ENCODE measurements around the gene PTPDC1.
"Not testable (repeated sequence)": the region's sequence is repeated elsewhere in the genome, so short reads cannot be mapped to it uniquely, and the experiment has no call there.

PTPDC1 gene

GRCh38 chr9:94110821-94111252, 26.6 kb downstream of the PTPDC1 start:
- Histone ChIP-seq H3K56ac (ENCODE audit: low read length) (no peak overlapping the region), H3K27ac (ENCODE audit: low read depth, low read length) (no peak overlapping the region), H3K79me2 (ENCODE audit: control insufficient read depth, insufficient read depth, low read length) (no peaks in the 10 kb centered on the region), H3K18ac (ENCODE audit: low read length) (no peak overlapping the region), H2BK120ac (ENCODE audit: low read depth, low read length) (no peak overlapping the region), H2BK15ac (replicated peaks; ENCODE audit: low read depth) (no peak overlapping the region), H3K23ac (ENCODE audit: low read length) (no peak overlapping the region), H3K4me2 (ENCODE audit: low read length) (no peak overlapping the region), H2BK5ac (ENCODE audit: low read length) (no peak overlapping the region), H3K4ac (ENCODE audit: low read depth, low read length) (no peak overlapping the region), H3K27me3 (ENCODE audit: insufficient read depth, low read length, poor library complexity) (no peaks in the 10 kb centered on the region), H3K4me1 (ENCODE audit: control insufficient read depth, low read depth, low read length) (no peaks in the 10 kb centered on the region), H4K5ac (ENCODE audit: low read length) (no peak overlapping the region), H2AK5ac (ENCODE audit: low read length) (no peak overlapping the region), H3K4me3 (ENCODE audit: low read length) (no peak overlapping the region), H4K8ac (ENCODE audit: low read depth, low read length) (no peak overlapping the region), H3K9ac (ENCODE audit: low read length) (no peak overlapping the region), H3K79me1 (ENCODE audit: low read length) (no peaks in the 10 kb centered on the region), H3K36me3 (ENCODE audit: control insufficient read depth, insufficient read depth, low read length) (no peaks in the 10 kb centered on the region)
- no CpG with 5 or more reads among the region's 3 CpGs for WGBS (ENCODE audit: extremely low coverage, insufficient coverage, low lambda C conversion rate)
- DNase-seq = no peak

- Histone ChIP-seq H3K36me3 (ENCODE audit: control insufficient read depth, insufficient read depth, low read length) (no peaks in the 10 kb centered on the region), H3K4ac (ENCODE audit: low read depth, low read length) (no peak overlapping the region), H3K27ac (ENCODE audit: low read depth, low read length) (no peak overlapping the region), H2AK5ac (ENCODE audit: low read length) (no peak overlapping the region), H3K23ac (ENCODE audit: low read length) (no peak overlapping the region), H3K4me2 (ENCODE audit: low read length) (no peak overlapping the region), H3K4me1 (ENCODE audit: control insufficient read depth, low read depth, low read length) (no peaks in the 10 kb centered on the region), H3K4me3 (ENCODE audit: low read length) (no peak overlapping the region), H4K8ac (ENCODE audit: low read depth, low read length) (no peak overlapping the region), H3K18ac (ENCODE audit: low read length) (no peak overlapping the region), H3K79me2 (ENCODE audit: control insufficient read depth, insufficient read depth, low read length) (no peaks in the 10 kb centered on the region), H3K79me1 (ENCODE audit: low read length) (no peaks in the 10 kb centered on the region), H4K5ac (ENCODE audit: low read length) (no peak overlapping the region), H3K9ac (ENCODE audit: low read length) (no peak overlapping the region), H2BK5ac (ENCODE audit: low read length) (no peak overlapping the region), H3K56ac (ENCODE audit: low read length) (no peak overlapping the region), H2BK120ac (ENCODE audit: low read depth, low read length) (no peak overlapping the region), H2BK15ac (replicated peaks; ENCODE audit: low read depth) (no peak overlapping the region), H3K27me3 (ENCODE audit: insufficient read depth, low read length, poor library complexity) (no peaks in the 10 kb centered on the region)
- DNase-seq = no peak
- WGBS (ENCODE audit: extremely low coverage, insufficient coverage, low lambda C conversion rate) = no CpG with 5 or more reads among the region's 2 CpGs
Measured at GRCh38 chr9:94111446-94111845, 27.2 kb downstream of the PTPDC1 start.

GRCh38 chr9:94112716-94113465, 28.6 kb downstream of the PTPDC1 start:
- H3K27ac ChIP-seq (ENCODE audit: low read depth, low read length) = no peak overlapping the region

GRCh38 chr9:94120088-94120487, 35.8 kb downstream of the PTPDC1 start:
- not testable (repeated sequence) for H3K27ac ChIP-seq (ENCODE audit: low read depth, low read length); H3K23ac ChIP-seq (ENCODE audit: low read length); H3K18ac ChIP-seq (ENCODE audit: low read length); H4K5ac ChIP-seq (ENCODE audit: low read length); H2BK120ac ChIP-seq (ENCODE audit: low read depth, low read length); H4K8ac ChIP-seq (ENCODE audit: low read depth, low read length); H3K56ac ChIP-seq (ENCODE audit: low read length); H3K36me3 ChIP-seq (ENCODE audit: control insufficient read depth, insufficient read depth, low read length); DNase-seq; H3K9ac ChIP-seq (ENCODE audit: low read length); H3K79me2 ChIP-seq (ENCODE audit: control insufficient read depth, insufficient read depth, low read length); H3K79me1 ChIP-seq (ENCODE audit: low read length); H2BK5ac ChIP-seq (ENCODE audit: low read length); H3K27me3 ChIP-seq (ENCODE audit: insufficient read depth, low read length, poor library complexity); H2BK15ac ChIP-seq (replicated peaks; ENCODE audit: low read depth); H2AK5ac ChIP-seq (ENCODE audit: low read length); H3K4ac ChIP-seq (ENCODE audit: low read depth, low read length); H3K4me3 ChIP-seq (ENCODE audit: low read length); H3K4me1 ChIP-seq (ENCODE audit: control insufficient read depth, low read depth, low read length); H3K4me2 ChIP-seq (ENCODE audit: low read length)
- no CpG with 5 or more reads among the region's 7 CpGs for WGBS (ENCODE audit: extremely low coverage, insufficient coverage, low lambda C conversion rate)

More at GRCh38 chr9:94112716-94113465, 28.6 kb downstream of the PTPDC1 start:
- Histone ChIP-seq H2BK15ac (replicated peaks; ENCODE audit: low read depth) (no peak overlapping the region), H3K23ac (ENCODE audit: low read length) (no peak overlapping the region), H3K4me3 (ENCODE audit: low read length) (no peak overlapping the region), H3K79me2 (ENCODE audit: control insufficient read depth, insufficient read depth, low read length) (no peaks in the 10 kb centered on the region), H3K9ac (ENCODE audit: low read length) (no peak overlapping the region), H3K4me1 (ENCODE audit: control insufficient read depth, low read depth, low read length) (no peaks in the 10 kb centered on the region), H3K79me1 (ENCODE audit: low read length) (no peaks in the 10 kb centered on the region), H4K8ac (ENCODE audit: low read depth, low read length) (no peak overlapping the region), H2BK5ac (ENCODE audit: low read length) (no peak overlapping the region), H3K4me2 (ENCODE audit: low read length) (no peak overlapping the region), H3K36me3 (ENCODE audit: control insufficient read depth, insufficient read depth, low read length) (no peaks in the 10 kb centered on the region), H3K4ac (ENCODE audit: low read depth, low read length) (no peak overlapping the region), H4K5ac (ENCODE audit: low read length) (no peak overlapping the region), H3K18ac (ENCODE audit: low read length) (no peak overlapping the region), H3K27me3 (ENCODE audit: insufficient read depth, low read length, poor library complexity) (no peaks in the 10 kb centered on the region), H3K56ac (ENCODE audit: low read length) (no peak overlapping the region), H2BK120ac (ENCODE audit: low read depth, low read length) (no peak overlapping the region), H2AK5ac (ENCODE audit: low read length) (no peak overlapping the region)
- no CpG with 5 or more reads among the region's 8 CpGs for WGBS (ENCODE audit: extremely low coverage, insufficient coverage, low lambda C conversion rate)
- DNase-seq = no peak

GRCh38 chr9:94120854-94121376, 36.7 kb downstream of the PTPDC1 start:
- Histone ChIP-seq H3K27ac (ENCODE audit: low read depth, low read length) (no peak overlapping the region), H3K79me1 (ENCODE audit: low read length) (no peaks in the 10 kb centered on the region), H3K18ac (ENCODE audit: low read length) (no peak overlapping the region), H3K4me1 (ENCODE audit: control insufficient read depth, low read depth, low read length) (no peaks in the 10 kb centered on the region), H4K8ac (ENCODE audit: low read depth, low read length) (no peak overlapping the region), H3K4ac (ENCODE audit: low read depth, low read length) (no peak overlapping the region), H2BK5ac (ENCODE audit: low read length) (no peak overlapping the region), H3K27me3 (ENCODE audit: insufficient read depth, low read length, poor library complexity) (no peaks in the 10 kb centered on the region), H2BK120ac (ENCODE audit: low read depth, low read length) (no peak overlapping the region), H3K36me3 (ENCODE audit: control insufficient read depth, insufficient read depth, low read length) (no peaks in the 10 kb centered on the region), H2AK5ac (ENCODE audit: low read length) (no peak overlapping the region), H3K56ac (ENCODE audit: low read length) (no peak overlapping the region), H4K5ac (ENCODE audit: low read length) (no peak overlapping the region), H3K9ac (ENCODE audit: low read length) (no peak overlapping the region), H3K4me3 (ENCODE audit: low read length) (no peak overlapping the region), H3K4me2 (ENCODE audit: low read length) (no peak overlapping the region), H2BK15ac (replicated peaks; ENCODE audit: low read depth) (no peak overlapping the region), H3K79me2 (ENCODE audit: control insufficient read depth, insufficient read depth, low read length) (no peaks in the 10 kb centered on the region), H3K23ac (ENCODE audit: low read length) (no peak overlapping the region)
- no CpG with 5 or more reads among the region's 5 CpGs for WGBS (ENCODE audit: extremely low coverage, insufficient coverage, low lambda C conversion rate)
- no peak for DNase-seq

- Histone ChIP-seq H3K23ac (ENCODE audit: low read length) (no peak overlapping the region), H3K9ac (ENCODE audit: low read length) (no peak overlapping the region), H2AK5ac (ENCODE audit: low read length) (no peak overlapping the region), H2BK15ac (replicated peaks; ENCODE audit: low read depth) (no peak overlapping the region), H3K4ac (ENCODE audit: low read depth, low read length) (no peak overlapping the region), H3K27me3 (ENCODE audit: insufficient read depth, low read length, poor library complexity) (no peaks in the 10 kb centered on the region), H3K36me3 (ENCODE audit: control insufficient read depth, insufficient read depth, low read length) (no peaks in the 10 kb centered on the region), H3K18ac (ENCODE audit: low read length) (no peak overlapping the region), H4K8ac (ENCODE audit: low read depth, low read length) (no peak overlapping the region), H3K4me2 (ENCODE audit: low read length) (no peak overlapping the region), H3K79me1 (ENCODE audit: low read length) (no peaks in the 10 kb centered on the region), H2BK5ac (ENCODE audit: low read length) (no peak overlapping the region), H3K27ac (ENCODE audit: low read depth, low read length) (no peak overlapping the region), H2BK120ac (ENCODE audit: low read depth, low read length) (no peak overlapping the region), H3K56ac (ENCODE audit: low read length) (no peak overlapping the region), H3K4me1 (ENCODE audit: control insufficient read depth, low read depth, low read length) (no peaks in the 10 kb centered on the region), H3K79me2 (ENCODE audit: control insufficient read depth, insufficient read depth, low read length) (no peaks in the 10 kb centered on the region), H3K4me3 (ENCODE audit: low read length) (no peak overlapping the region), H4K5ac (ENCODE audit: low read length) (no peak overlapping the region)
- DNase-seq = no peak
- WGBS (ENCODE audit: extremely low coverage, insufficient coverage, low lambda C conversion rate) = no CpG with 5 or more reads among the region's 1 CpG
Measured at GRCh38 chr9:94126844-94127243, 42.6 kb downstream of the PTPDC1 start.
